GM10847 (cell line): ENCODE data around the gene AQP5.

ENCODE experiments used
- POLR2A ChIP-seq: IDR thresholded peaks from 2 replicates; pipeline ENCODE4 v1.6.1; 2011; ENCODE audit not compliant: insufficient read length; ENCODE audit errors: extremely low read depth

AQP5 gene

DNA sequence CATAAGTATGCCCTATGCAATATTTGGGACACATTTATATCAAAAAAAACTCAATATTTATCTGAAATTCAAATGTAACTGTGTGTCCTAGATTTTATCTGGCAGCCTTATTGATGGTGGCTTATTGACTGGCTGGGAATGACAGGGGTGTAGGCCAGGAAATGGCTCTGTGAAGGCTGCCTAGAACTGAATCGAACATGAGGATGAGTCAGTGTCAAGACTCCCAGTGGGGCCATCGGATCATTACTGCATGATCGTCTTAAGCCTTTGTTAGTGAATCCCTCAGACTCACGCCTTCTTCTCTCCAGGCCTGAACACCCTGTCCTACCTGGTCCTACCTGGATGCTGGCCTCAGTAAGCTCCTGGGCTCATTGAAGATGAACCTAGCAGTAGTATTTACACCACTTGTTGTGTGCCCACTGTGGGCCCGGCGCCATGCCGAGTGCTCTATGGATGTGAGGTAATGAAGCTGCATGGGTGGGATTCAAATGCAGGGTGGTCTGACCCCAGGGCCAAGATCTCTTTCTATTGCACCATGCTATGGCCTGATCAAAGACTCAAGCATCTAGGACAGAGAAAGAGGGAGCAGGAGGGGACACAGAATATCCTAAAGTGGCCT lies 36.9 kb upstream of the AQP5 start:
- no peak for TF ChIP-seq POLR2A

DNA sequence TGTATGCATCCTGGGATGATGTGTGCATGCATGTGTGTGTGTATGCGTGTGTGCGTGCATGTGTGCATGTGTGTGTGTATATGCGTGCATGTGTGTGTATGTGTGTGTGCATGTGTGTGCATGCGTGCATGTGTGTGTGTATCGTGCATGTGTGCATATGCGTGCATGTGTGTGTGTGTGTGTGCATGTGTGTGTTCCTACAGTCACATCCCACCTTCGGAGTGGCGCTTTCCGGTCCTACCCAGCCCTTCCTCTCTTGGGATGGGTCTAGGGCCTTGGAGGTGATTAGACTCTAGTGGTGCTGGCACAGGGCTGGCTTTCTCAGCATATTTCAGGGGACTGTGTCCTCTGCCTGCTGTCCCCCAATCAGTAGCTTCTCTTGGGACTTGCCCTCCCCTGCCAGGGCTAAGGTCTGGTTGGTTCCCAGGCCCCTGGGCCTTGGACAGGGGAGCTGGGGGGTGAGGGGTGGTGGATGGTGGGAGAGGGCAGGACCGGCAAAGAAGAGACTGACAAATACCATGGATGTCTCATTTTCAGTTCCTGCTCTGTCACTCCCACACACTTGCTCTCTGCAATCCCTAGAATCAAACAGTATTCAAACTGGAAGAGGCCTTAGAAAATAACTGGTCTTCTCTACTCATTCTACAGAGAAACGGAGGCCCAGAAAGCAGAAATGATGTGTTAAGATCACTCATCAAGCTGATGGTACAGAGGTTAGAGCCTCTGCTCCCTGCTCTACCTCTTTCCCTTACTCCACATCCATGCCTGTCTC lies 36.1 kb upstream of the AQP5 start:
- TF ChIP-seq POLR2A: no peak

DNA sequence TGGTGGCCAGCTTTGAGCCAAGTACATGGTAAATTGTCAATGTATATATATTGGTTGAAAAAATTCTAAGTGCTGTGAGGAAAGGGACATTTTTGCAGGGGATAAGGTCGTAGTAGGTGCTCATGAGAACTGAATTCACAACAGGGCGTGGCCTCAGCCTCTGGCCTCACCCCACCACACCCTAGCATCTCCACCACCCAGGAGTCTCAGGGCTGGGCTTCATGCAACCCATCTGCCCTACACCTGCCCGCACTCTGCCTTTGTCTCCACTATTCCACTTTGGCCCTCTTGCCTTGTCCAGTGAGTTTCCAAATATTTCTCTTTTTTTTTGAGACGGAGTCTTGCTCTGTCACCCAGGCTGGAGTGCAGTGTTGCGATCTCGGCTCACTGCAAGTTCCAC lies 33.2 kb upstream of the AQP5 start:
- no peak for TF ChIP-seq POLR2A

DNA sequence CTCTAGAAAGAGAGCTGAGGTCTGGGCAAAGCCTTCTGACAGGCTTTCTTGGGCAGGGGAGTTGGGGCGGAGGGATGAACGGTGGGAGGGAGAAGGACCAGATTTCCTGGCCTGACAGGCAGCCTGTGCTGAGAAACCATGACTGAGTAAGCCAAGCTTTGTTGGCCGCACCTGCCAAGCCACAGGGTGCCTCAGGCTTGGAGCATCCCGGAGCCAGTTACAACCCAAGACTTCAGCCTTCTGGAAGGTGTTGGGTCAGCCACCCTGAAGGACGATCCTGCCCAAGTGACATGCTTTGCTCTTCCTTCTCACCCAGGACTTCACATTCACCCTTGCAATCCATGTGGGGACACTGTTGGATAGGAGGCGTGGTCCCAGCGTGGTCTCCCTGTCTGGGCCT lies 32.1 kb upstream of the AQP5 start:
- no peak for TF ChIP-seq POLR2A

DNA sequence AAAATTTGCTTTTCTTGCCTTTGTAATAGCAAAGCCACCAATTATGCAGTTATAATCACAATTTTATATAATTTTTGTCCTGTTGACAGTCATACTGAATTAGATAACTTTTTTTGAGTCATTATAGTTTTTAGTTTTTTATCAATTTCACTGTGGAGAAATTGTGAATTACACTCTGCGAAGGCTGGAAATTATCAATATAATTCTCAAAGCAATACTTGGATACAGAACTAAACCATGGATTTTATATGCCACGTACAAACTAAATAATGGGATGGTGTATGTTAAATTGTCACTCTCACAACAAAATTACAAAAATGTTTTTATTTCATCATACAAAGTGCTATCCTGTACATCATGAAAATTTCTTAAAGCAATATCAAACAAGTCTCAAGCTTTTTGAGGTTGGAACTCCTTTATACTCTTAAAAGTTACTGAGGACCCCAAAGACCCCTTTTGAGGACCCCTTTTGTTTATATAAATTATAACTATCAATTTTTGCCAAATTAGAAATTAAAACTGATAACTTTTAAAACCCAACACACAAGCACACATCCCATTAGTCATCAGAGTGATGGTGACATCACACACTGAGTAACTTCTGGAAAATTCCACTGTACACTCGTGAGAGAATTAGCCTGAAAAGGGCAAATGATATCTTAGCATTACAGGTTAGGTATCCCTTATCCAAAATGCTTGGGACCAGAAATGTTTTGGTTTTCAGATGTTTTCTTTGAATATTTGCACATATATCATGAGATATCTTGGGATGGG lies 31.0 kb upstream of the AQP5 start:
- no peak for TF ChIP-seq POLR2A

DNA sequence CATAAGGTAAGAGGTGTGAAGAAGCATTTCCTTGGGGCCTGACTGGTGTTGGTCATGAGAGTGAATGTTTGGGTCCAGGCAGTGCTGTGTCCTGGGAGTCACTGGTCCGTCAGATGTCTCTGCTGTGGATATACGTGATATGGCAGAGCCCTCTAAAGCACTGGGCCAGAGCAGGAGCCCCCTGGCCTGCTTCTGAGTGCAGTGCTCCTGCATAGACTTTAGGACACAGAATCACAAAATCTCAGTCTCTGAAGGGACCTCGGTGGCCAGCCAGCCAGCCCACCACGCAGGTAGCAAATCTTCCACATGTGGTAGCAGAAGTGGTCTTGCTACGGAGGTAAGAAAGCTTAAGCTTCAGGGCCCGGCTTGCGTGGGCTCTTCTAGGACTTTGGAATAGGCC lies 29.6 kb upstream of the AQP5 start:
- TF ChIP-seq POLR2A: no peak

DNA sequence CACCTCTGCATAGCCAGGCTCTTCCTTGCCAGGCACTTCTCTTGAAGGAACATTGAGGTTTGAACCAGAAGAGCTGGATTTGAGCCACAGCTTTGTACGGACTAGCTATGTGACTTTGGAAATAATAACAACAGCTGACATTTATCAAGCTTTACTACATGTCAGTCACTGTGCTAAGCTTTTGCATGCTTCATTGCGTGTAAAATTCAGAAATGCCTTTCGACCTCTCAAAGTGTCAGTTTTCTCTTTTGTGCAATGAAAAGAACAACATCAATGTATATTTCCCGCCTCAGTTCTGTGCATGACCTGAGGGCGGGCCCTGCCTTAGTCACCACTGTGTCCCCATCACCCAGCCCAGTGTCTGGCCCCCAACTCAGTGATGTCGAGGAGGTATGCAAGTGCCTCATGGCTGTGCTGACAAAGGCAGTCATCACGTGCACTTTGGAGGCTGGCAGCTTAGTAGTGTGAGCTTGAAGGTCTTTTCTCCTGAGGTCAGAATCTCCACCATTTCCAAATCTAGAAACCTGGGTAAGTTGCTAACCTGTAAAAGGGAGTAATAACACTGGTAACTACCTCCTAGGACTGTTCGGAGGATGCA lies 29.0 kb upstream of the AQP5 start:
- no peak for TF ChIP-seq POLR2A

DNA sequence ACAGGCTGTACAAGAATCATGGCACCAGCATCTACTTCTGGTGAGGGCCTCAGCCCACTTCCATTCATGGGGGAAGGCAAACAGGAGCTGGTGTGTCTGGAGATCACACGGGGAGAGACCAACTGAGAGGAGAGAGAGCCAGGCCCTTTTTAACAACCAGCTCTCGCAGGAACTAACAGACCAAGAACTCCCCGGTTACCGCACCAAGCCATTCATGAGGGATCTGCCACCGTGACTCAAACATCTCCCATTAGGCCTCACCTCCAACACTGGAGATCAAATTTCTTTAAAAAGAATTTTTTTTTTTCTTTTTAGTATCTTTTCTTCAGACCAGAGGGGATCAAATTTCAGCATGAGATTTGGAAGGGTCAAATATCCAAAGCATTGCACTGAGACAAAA lies 27.9 kb upstream of the AQP5 start:
- no peak for TF ChIP-seq POLR2A

DNA sequence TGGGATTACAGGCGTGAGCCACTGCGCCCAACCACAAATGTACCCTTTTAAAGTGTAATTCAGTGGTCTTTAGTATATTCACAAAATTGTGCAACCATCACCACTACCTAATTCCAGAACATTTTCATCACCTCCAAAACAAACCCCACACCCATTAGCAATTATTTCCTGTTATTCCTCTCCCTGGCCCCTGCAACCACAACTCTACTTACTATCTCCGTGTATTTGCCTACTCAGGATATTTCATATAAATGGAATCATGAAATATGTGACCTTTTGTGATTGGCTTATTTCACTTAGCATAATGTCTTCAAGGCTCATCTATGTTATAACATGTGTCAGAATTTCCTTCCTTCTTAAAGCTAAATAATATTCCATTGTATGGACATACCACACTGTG lies 27.2 kb upstream of the AQP5 start:
- TF ChIP-seq POLR2A: no peak

DNA sequence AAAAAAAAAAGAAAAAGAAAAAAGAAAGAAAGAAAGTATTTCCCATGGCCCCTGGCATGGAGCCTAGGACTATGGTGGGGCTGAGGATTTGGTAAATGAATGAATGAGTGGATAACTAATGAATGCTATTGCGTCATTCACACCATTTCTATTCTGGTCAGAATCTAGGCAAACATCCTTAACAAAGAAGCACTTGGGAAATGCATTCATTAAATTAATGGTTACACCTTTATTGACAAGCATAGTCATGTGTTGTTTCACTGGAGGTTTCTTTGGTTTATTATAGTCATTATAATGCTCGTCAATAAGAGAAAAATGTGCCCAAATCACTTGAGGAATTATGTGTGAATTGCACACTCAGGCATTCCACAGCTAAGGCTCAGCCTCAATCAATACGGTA lies 24.7 kb upstream of the AQP5 start:
- no peak for TF ChIP-seq POLR2A

DNA sequence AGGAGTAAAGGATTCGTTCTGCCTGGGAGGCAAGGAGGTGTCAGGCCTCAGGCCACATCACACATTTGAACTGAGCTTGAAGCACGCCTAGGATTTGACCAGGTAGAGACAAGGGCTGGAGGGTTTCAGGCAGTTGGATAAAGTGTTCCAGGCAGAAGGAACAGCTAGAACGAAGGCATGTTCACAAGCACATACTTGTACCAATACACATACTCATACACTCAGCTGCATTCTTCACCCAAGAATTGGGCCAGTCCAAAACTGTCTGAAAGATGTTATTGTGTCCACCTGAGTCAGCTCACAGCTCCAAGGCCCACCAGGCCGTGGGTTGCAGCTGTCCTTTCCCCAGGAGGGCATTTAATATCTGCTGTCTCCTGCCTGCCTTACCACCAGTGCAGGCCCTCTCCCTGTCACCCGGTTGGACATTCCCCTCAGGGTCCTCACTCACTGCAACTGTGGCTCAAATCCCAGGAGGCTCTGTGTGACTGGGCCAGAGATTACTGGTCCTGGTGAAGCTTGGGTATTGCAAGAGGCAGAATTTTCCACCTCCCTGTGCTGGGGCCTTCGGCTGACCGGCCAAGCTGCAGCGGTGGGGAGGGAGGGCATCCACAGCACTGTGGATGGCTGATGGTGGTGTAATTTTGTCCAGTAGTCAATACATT lies 23.9 kb upstream of the AQP5 start:
- no peak for TF ChIP-seq POLR2A

DNA sequence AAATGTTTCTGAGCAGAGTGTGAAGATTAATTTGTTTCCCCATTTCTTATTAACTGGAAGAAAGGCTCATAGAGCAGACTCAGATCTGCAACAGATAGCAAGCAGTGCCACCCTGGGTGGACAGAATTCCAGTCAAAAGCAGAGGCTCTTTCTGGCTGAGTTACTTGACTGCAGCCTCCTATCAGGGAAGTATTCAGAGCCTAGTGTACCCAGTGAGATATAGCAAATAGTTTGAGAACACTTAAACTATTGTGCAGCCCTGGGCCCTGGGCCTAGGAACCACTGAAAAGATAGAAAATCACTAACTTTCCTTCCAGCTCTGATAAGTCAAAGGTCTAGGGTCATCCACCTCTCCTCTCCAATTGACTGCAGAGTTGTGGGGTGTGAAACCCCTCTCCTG lies 22.4 kb upstream of the AQP5 start:
- TF ChIP-seq POLR2A: no peak

DNA sequence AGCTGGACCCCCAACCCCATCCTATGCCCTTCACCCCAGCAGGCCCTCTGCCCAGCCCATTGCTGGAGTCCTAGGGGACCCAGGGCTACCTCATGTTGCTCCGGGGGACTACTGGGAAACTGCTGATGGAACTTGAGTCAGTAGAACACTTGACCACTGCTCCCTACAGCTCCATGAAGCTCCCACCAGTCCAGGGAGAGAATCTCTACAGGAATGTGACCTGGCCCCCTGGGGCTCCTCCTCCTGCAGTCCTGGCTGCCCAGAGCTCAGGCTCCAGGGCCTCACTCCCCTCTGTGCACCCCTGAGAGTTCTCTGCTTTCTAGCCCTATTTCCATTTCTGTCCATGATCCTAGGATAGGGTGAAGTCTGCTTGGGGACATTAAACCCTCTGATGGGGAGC lies 22.0 kb upstream of the AQP5 start:
- no peak for TF ChIP-seq POLR2A

DNA sequence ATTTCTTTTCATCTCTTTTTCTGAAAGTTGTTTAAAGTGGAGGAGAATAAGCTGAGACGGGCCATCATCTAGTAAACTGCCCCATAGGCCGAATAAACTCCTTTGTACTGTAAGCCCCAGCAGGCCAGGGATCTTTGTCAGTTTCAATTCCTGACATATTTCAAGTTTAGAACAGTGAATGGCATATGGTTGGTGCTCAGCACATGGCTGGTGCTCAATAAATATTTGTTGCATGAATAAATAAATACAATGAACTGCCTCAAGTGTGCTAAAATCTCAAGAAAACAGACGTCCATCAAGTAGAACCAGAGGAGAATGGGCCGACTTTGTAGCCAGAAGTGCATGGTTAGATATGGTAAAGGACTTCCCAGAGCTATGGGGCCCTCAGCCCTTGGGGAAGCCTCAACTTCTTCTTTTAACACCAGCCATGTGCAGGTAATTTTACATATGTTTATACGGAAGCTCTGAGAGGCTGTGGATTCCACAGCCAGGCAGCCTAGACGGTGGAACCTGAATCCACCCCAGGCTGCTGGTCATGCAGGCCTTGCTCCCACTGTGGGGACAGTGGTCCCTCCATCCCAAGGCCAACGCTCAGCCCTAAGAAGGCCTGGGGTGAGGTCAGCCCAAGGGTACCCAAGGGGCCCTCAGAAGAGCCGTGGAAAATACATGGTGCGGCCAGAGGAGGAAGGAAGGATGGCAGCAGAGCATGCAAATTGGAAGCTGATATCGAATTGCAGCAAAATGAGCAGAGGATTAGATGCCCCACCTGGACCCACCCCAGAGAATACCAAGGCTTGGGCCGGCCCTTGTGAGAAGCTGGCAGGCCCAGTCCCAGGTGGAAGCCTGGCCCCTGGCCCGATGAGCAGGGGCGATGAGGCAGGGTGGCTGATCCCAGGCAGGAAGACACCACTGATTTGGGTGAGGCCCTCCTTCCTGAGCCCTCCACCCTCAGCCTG lies 19.8 kb upstream of the AQP5 start:
- no peak for TF ChIP-seq POLR2A
